OCI-LY3 (cell line): Measurements from ENCODE around the gene RPA1.

Experiments used
- EZH2phosphoT487 ChIP-seq: fragments of 200-600 bp; shearing (Covaris generic); IDR thresholded peaks from 2 replicates; pipeline ENCODE4 v1.6.1; 2018; ENCODE audit warnings: antibody characterized with exemption, mixed run types, low read depth
- TF ChIP-seq, protein P1 (sequence below): fragments of 200-600, 300-600 bp; sonication (generic); IDR thresholded peaks from 2 replicates; pipeline ENCODE4 v1.5.1; 2014; ENCODE audit warnings: antibody characterized with exemption, low read length, low read depth

- TF ChIP-seq, protein P1, sequence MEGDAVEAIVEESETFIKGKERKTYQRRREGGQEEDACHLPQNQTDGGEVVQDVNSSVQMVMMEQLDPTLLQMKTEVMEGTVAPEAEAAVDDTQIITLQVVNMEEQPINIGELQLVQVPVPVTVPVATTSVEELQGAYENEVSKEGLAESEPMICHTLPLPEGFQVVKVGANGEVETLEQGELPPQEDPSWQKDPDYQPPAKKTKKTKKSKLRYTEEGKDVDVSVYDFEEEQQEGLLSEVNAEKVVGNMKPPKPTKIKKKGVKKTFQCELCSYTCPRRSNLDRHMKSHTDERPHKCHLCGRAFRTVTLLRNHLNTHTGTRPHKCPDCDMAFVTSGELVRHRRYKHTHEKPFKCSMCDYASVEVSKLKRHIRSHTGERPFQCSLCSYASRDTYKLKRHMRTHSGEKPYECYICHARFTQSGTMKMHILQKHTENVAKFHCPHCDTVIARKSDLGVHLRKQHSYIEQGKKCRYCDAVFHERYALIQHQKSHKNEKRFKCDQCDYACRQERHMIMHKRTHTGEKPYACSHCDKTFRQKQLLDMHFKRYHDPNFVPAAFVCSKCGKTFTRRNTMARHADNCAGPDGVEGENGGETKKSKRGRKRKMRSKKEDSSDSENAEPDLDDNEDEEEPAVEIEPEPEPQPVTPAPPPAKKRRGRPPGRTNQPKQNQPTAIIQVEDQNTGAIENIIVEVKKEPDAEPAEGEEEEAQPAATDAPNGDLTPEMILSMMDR, result no peak
- TF ChIP-seq EZH2phosphoT487, result no peak
Observed at GRCh38 chr17:1897105-1897656, 67.4 kb downstream of the RPA1 start.
